K562 (cell line): ENCODE measurements around the gene EPHA1. TPM values are rescaled to one million over a fixed set of nuclear protein-coding genes. Genes with fewer than 3 reads are reported as not detected.
A peak's percentile ranks its signal among the peaks of the same experiment; 100 is the strongest.

Experiments used
- BCOR ChIP-seq: fragments of 450-650 bp; IDR thresholded peaks from 2 replicates; pipeline ENCODE4 v1.6.1; 2016
- CBX2 ChIP-seq: fragments of 200-600 bp; sonication (generic); IDR thresholded peaks from one replicate; pipeline ENCODE4 v1.6.1; 2012; ENCODE audit warnings: mild to moderate bottlenecking, low read length, inconsistent platforms; ENCODE audit not compliant: insufficient read depth, poor library complexity, severe bottlenecking
- EGR1 ChIP-seq: fragments of 450-650 bp; conservative IDR thresholded peaks from 2 replicates; pipeline ENCODE4 v1.6.1; 2017; ENCODE audit warnings: mild to moderate bottlenecking
- ELF1 ChIP-seq: fragments of 200-800 bp; sonication (Bioruptor generic); IDR thresholded peaks from 2 replicates; pipeline ENCODE4 v1.6.1; 2016; ENCODE audit warnings: missing genetic modification characterization, missing compliant biosample characterization
- ETV6 ChIP-seq, 3 experiments: fragments of 150-350 bp in 1 of 3; sonication (generic) in 1 of 3; formaldehyde crosslinking in 1 of 3; IDR thresholded peaks; 2 replicates each; pipeline versions ENCODE4 v1.6.1 to v1.8.0; 2014 to 2022; ENCODE audit warnings: borderline replicate concordance in 2 of 3, low read depth in 2 of 3, antibody characterized with exemption in 1 of 3, low read length in 1 of 3, mild to moderate bottlenecking in 1 of 3, missing genetic modification reagents in 1 of 3
- KDM2B ChIP-seq: fragments of 250-450 bp; sonication (Bioruptor Pico); IDR thresholded peaks from 2 replicates; pipeline ENCODE4 v1.8.0; 2021; ENCODE audit warnings: mild to moderate bottlenecking, moderate library complexity
- MCM5 ChIP-seq: fragments of 450-650 bp; IDR thresholded peaks from 2 replicates; pipeline ENCODE4 v1.6.1; 2016; ENCODE audit warnings: low read depth
- MEF2A ChIP-seq: IDR thresholded peaks from 2 replicates; pipeline ENCODE4 v1.6.1; 2011; ENCODE audit warnings: low read depth, mild to moderate bottlenecking, low read length, moderate library complexity; ENCODE audit not compliant: control insufficient read depth
- NFE2 ChIP-seq: IDR thresholded peaks from 2 replicates; pipeline ENCODE4 v1.6.1; 2014; ENCODE audit warnings: antibody characterized with exemption, low read depth
- NR2C1 ChIP-seq, 2 experiments: fragments of 450-650 bp; IDR thresholded peaks; 2 replicates each; pipeline ENCODE4 v1.6.1; 2017; ENCODE audit warnings: mild to moderate bottlenecking in 2 of 2, antibody characterized with exemption in 1 of 2, inconsistent platforms in 1 of 2, missing compliant biosample characterization in 1 of 2, missing genetic modification characterization in 1 of 2
- PHB ChIP-seq: fragments of 250-450 bp; sonication (Bioruptor Pico); IDR thresholded peaks from 2 replicates; pipeline ENCODE4 v1.5.0; 2021
- POLR2A ChIP-seq: fragments of 450-650 bp; conservative IDR thresholded peaks from 2 replicates; pipeline ENCODE4 v1.6.1; 2016
- POLR2G ChIP-seq: fragments of 200-400 bp; formaldehyde crosslinking; IDR thresholded peaks from 2 replicates; pipeline ENCODE4 v1.6.1; 2017; ENCODE audit warnings: low read depth, mild to moderate bottlenecking, antibody characterized with exemption, low read length, moderate library complexity
- POLR3A ChIP-seq: IDR thresholded peaks from 2 replicates; pipeline ENCODE4 v1.6.1; 2011; ENCODE audit warnings: borderline replicate concordance, mild to moderate bottlenecking, moderate library complexity; ENCODE audit not compliant: insufficient read length, insufficient read depth; ENCODE audit errors: extremely low read depth
- PRPF4 ChIP-seq: fragments of 200-400 bp; formaldehyde crosslinking; IDR thresholded peaks from one replicate; pipeline ENCODE4 v1.6.1; 2017; ENCODE audit warnings: low read length, low read depth, mild to moderate bottlenecking; ENCODE audit not compliant: insufficient read depth, poor library complexity, severe bottlenecking
- TAF9B ChIP-seq: fragments of 450-650 bp; IDR thresholded peaks from 2 replicates; pipeline ENCODE4 v1.6.1; 2018; ENCODE audit warnings: mild to moderate bottlenecking; ENCODE audit not compliant: partially characterized antibody
- ZBTB26 ChIP-seq: fragments of 450-650 bp; formaldehyde crosslinking; IDR thresholded peaks from 2 replicates; pipeline ENCODE4 v1.4.0; 2022; ENCODE audit warnings: missing genetic modification characterization
- ZBTB5 ChIP-seq: fragments of 450-650 bp; IDR thresholded peaks from 2 replicates; pipeline ENCODE4 v1.6.1; 2017; ENCODE audit warnings: antibody characterized with exemption
- ZFP1 ChIP-seq: fragments of 450-650 bp; formaldehyde crosslinking; IDR thresholded peaks from 2 replicates; pipeline ENCODE4 v1.4.0; 2020; ENCODE audit warnings: mild to moderate bottlenecking, mixed read lengths
- ZNF197 ChIP-seq: fragments of 200-800 bp; sonication (Bioruptor generic); IDR thresholded peaks from 2 replicates; pipeline ENCODE4 v1.6.1; 2016; ENCODE audit warnings: low read depth, missing genetic modification characterization, missing compliant biosample characterization
- polyA plus RNA-seq, 8 experiments: library from polyadenylated mRNA; depleted of rRNA in 4 of 8; stranded (reverse) in 5 of 8; unstranded in 3 of 8; fragments of >200 nt; fragmentation: Nextera tagmentation in 2 of 8; fragmentation: Illumina TruSeq in 1 of 8; extraction: Ambion mirVana in 2 of 8; extraction: Trizol in 1 of 8; gene quantifications; 2 replicates each; pipeline versions ENCODE4 v1.2.1 to v1.2.3, GENCODE V29; 2011 to 2014; ENCODE audit warnings: inconsistent platforms in 1 of 8, missing spikeins in 1 of 8
- total RNA-seq, 7 experiments: library from RNA; depleted of rRNA in 6 of 7; stranded (reverse); fragments of >200 nt in 6 of 7; fragmentation: Illumina TruSeq in 2 of 7; extraction: Trizol in 2 of 7; gene quantifications; 2 replicates each; pipeline versions ENCODE4 v1.2.1 to v1.2.3, GENCODE V29; 2011 to 2021; ENCODE audit warnings: low replicate concordance in 1 of 7
- TF ChIP-seq, protein P1 (sequence below), 2 experiments: fragments of 450-650 bp in 1 of 2; IDR thresholded peaks; 2 replicates each; pipeline ENCODE4 v1.6.1; 2011 to 2017; ENCODE audit warnings: low read depth in 2 of 2, antibody characterized with exemption in 1 of 2, borderline replicate concordance in 1 of 2, low read length in 1 of 2, mild to moderate bottlenecking in 1 of 2, mixed read lengths in 1 of 2; ENCODE audit not compliant: control insufficient read depth in 1 of 2
- TF ChIP-seq, protein P2 (sequence below): fragments of 450-650 bp; formaldehyde crosslinking; IDR thresholded peaks from 2 replicates; pipeline ENCODE4 v1.4.0; 2020; ENCODE audit warnings: mild to moderate bottlenecking

EPHA1 gene
- total and polyA plus RNA-seq, 9 of the 15 experiments (the other 6 are each of a cell fraction or from before 2014, with no cell fraction given): 0.22 to 0.57 (median 0.32) TPM; not detected in 6

- TF ChIP-seq, protein P1, sequence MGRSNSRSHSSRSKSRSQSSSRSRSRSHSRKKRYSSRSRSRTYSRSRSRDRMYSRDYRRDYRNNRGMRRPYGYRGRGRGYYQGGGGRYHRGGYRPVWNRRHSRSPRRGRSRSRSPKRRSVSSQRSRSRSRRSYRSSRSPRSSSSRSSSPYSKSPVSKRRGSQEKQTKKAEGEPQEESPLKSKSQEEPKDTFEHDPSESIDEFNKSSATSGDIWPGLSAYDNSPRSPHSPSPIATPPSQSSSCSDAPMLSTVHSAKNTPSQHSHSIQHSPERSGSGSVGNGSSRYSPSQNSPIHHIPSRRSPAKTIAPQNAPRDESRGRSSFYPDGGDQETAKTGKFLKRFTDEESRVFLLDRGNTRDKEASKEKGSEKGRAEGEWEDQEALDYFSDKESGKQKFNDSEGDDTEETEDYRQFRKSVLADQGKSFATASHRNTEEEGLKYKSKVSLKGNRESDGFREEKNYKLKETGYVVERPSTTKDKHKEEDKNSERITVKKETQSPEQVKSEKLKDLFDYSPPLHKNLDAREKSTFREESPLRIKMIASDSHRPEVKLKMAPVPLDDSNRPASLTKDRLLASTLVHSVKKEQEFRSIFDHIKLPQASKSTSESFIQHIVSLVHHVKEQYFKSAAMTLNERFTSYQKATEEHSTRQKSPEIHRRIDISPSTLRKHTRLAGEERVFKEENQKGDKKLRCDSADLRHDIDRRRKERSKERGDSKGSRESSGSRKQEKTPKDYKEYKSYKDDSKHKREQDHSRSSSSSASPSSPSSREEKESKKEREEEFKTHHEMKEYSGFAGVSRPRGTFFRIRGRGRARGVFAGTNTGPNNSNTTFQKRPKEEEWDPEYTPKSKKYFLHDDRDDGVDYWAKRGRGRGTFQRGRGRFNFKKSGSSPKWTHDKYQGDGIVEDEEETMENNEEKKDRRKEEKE (IDR thresholded peaks at IDR 0.05; ENCODE audit: borderline replicate concordance in 1 of 2, control insufficient read depth in 1 of 2, low read depth in 2 of 2, low read length in 1 of 2): no peak
- TF ChIP-seq NR2C1 (IDR thresholded peaks at IDR 0.05) (no peak), NR2C1 (tag; IDR thresholded peaks at IDR 0.05) (no peak), TAF9B (no peak), POLR2G (no peak), NFE2 (0 out of 2 replicates have a peak, but pooled peaks have one; percentile 13), BCOR (no peak), ZBTB26 (CRISPR knock-in tag) (no peak), MEF2A (no peak), ELF1 (tag) (no peak), ZBTB5 (no peak), MCM5 (no peak), POLR2A (no peak), ETV6 (IDR thresholded peaks at IDR 0.05; ENCODE audit: borderline replicate concordance in 1 of 2, low read depth in 2 of 2, low read length in 1 of 2) (no peak), ETV6 (CRISPR knock-in tag; IDR thresholded peaks at IDR 0.05; ENCODE audit: borderline replicate concordance) (no peak), ZNF197 (CRISPR knock-in tag) (no peak), PRPF4 (no peak), PHB (CRISPR knock-in tag) (no peak), CBX2 (no peak), EGR1 (peak; percentile 28; the same call in 1 of the 2 replicates), ZFP1 (CRISPR knock-in tag) (no peak), POLR3A (no peak), KDM2B (CRISPR knock-in tag) (no peak)
- TF ChIP-seq, protein P2, sequence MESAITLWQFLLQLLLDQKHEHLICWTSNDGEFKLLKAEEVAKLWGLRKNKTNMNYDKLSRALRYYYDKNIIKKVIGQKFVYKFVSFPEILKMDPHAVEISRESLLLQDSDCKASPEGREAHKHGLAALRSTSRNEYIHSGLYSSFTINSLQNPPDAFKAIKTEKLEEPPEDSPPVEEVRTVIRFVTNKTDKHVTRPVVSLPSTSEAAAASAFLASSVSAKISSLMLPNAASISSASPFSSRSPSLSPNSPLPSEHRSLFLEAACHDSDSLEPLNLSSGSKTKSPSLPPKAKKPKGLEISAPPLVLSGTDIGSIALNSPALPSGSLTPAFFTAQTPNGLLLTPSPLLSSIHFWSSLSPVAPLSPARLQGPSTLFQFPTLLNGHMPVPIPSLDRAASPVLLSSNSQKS (CRISPR knock-in tag): no peak
Observed at GRCh38 chr7:143347950-143348349, 60.7 kb downstream of the EPHA1 start (continued).
